HEK293 (cell line): ENCODE measurements around the gene C12orf56.
"Not testable (repeated sequence)": the region's sequence is repeated elsewhere in the genome, so short reads cannot be mapped to it uniquely, and the experiment has no call there.

Experiments
- CTCF ChIA-PET: fragments of 350-600 bp; formaldehyde crosslinking; extraction: SDS; loops from one replicate; lab custom pipeline; 2021; ENCODE audit warnings: antibody characterized with exemption; lab: Yijun Ruan, JAX
- POLR2A ChIA-PET: fragments of 300-600 bp; formaldehyde crosslinking; extraction: SDS; loops from one replicate; lab custom pipeline; 2020; ENCODE audit warnings: antibody characterized with exemption, inconsistent platforms; lab: Yijun Ruan, JAX
- H3K27ac ChIP-seq: fragments of 200-500 bp; sonication (Bioruptor generic); 2 replicates; pipeline ENCODE4 v1.5.1; 2014; ENCODE audit warnings: low read depth, low read length, control low read depth, inconsistent platforms; ENCODE audit errors: extremely low read depth
- H3K36me3 ChIP-seq, 2 experiments: fragments of 200-500 bp in 1 of 2; sonication (Bioruptor generic) in 1 of 2; 1 replicate in 1 of 2; 2 replicates in 1 of 2; pipeline ENCODE4 v1.5.1; 2014 to 2017; ENCODE audit warnings: inconsistent platforms in 2 of 2, low read length in 2 of 2; ENCODE audit not compliant: control insufficient read depth in 2 of 2, insufficient read depth in 1 of 2
- H3K4me1 ChIP-seq: fragments of 200-500 bp; sonication (Bioruptor generic); 2 replicates; pipeline ENCODE4 v1.5.1; 2014; ENCODE audit warnings: mild to moderate bottlenecking, low read length, inconsistent platforms; ENCODE audit not compliant: control insufficient read depth, insufficient read depth
- H3K4me3 ChIP-seq: 2 replicates; pipeline ENCODE4 v1.5.1; 2011; ENCODE audit warnings: low read depth, mild to moderate bottlenecking, control low read depth, low read length, moderate library complexity
- H3K9me3 ChIP-seq: fragments of 200-500 bp; sonication (Bioruptor generic); 2 replicates; pipeline ENCODE4 v1.5.1; 2014; ENCODE audit warnings: low read depth, low read length, inconsistent platforms; ENCODE audit not compliant: control insufficient read depth, insufficient read depth
- ATF2 ChIP-seq: fragments of 450-650 bp; formaldehyde crosslinking; IDR thresholded peaks from 2 replicates; pipeline ENCODE4 v1.5.1; 2016; ENCODE audit warnings: missing biosample characterization, missing genetic modification characterization, low read depth
- BCL6B ChIP-seq: fragments of 450-650 bp; formaldehyde crosslinking; IDR thresholded peaks from 2 replicates; pipeline ENCODE4 v1.5.1; 2017; ENCODE audit warnings: missing biosample characterization, missing genetic modification characterization
- OSR2 ChIP-seq: fragments of 450-650 bp; formaldehyde crosslinking; IDR thresholded peaks from 2 replicates; pipeline ENCODE4 v1.5.1; 2016; ENCODE audit warnings: missing biosample characterization, missing genetic modification characterization
- TRIM28 ChIP-seq: IDR thresholded peaks from 2 replicates; pipeline ENCODE4 v1.6.1; 2011; ENCODE audit warnings: low read length, control low read depth, borderline replicate concordance
- YY2 ChIP-seq: fragments of 450-650 bp; formaldehyde crosslinking; IDR thresholded peaks from 2 replicates; pipeline ENCODE4 v1.5.1; 2016; ENCODE audit warnings: missing biosample characterization, missing genetic modification characterization
- ZBTB20 ChIP-seq: fragments of 450-650 bp; formaldehyde crosslinking; IDR thresholded peaks from 2 replicates; pipeline ENCODE4 v1.5.1; 2016; ENCODE audit warnings: missing biosample characterization, missing genetic modification characterization
- ZBTB21 ChIP-seq: fragments of 450-650 bp; formaldehyde crosslinking; IDR thresholded peaks from 2 replicates; pipeline ENCODE4 v1.5.1; 2017; ENCODE audit warnings: missing biosample characterization, missing genetic modification characterization
- ZBTB7A ChIP-seq: fragments of 450-650 bp; formaldehyde crosslinking; IDR thresholded peaks from 2 replicates; pipeline ENCODE4 v1.5.1; 2016; ENCODE audit warnings: low read depth, missing biosample characterization, missing genetic modification characterization
- ZFHX2 ChIP-seq: fragments of 450-650 bp; formaldehyde crosslinking; conservative IDR thresholded peaks from 2 replicates; pipeline ENCODE4 v1.5.1; 2016; ENCODE audit warnings: missing biosample characterization, missing genetic modification characterization
- ZNF16 ChIP-seq: fragments of 450-650 bp; formaldehyde crosslinking; IDR thresholded peaks from 2 replicates; pipeline ENCODE4 v1.5.1; 2016; ENCODE audit warnings: low read depth, missing biosample characterization, missing genetic modification characterization
- ZNF19 ChIP-seq: fragments of 450-650 bp; formaldehyde crosslinking; IDR thresholded peaks from 2 replicates; pipeline ENCODE4; 2016; ENCODE audit warnings: missing biosample characterization, missing genetic modification characterization, low read depth
- ZNF223 ChIP-seq: fragments of 450-650 bp; formaldehyde crosslinking; IDR thresholded peaks from 2 replicates; pipeline ENCODE4 v1.5.1; 2016; ENCODE audit warnings: missing biosample characterization, missing genetic modification characterization
- ZNF23 ChIP-seq: fragments of 450-650 bp; formaldehyde crosslinking; IDR thresholded peaks from 2 replicates; pipeline ENCODE4 v1.5.1; 2016; ENCODE audit warnings: missing biosample characterization, missing genetic modification characterization, borderline replicate concordance
- ZNF26 ChIP-seq: fragments of 450-650 bp; formaldehyde crosslinking; IDR thresholded peaks from 2 replicates; pipeline ENCODE4 v1.5.1; 2016; ENCODE audit warnings: missing biosample characterization, missing genetic modification characterization
- ZNF549 ChIP-seq: fragments of 450-650 bp; IDR thresholded peaks from 2 replicates; pipeline ENCODE4 v1.5.1; 2018; ENCODE audit warnings: missing biosample characterization, missing genetic modification characterization, mild to moderate bottlenecking, inconsistent platforms, moderate library complexity
- ZNF561 ChIP-seq: fragments of 450-650 bp; IDR thresholded peaks from 2 replicates; pipeline ENCODE4 v1.5.1; 2018; ENCODE audit warnings: missing biosample characterization, missing genetic modification characterization, borderline replicate concordance
- ZNF624 ChIP-seq: fragments of 450-650 bp; formaldehyde crosslinking; IDR thresholded peaks from 2 replicates; pipeline ENCODE4 v1.5.1; 2017; ENCODE audit warnings: missing biosample characterization, missing genetic modification characterization
- ZNF692 ChIP-seq: fragments of 450-650 bp; formaldehyde crosslinking; IDR thresholded peaks from 2 replicates; pipeline ENCODE4 v1.5.1; 2016; ENCODE audit warnings: missing biosample characterization, missing genetic modification characterization
- ZNF791 ChIP-seq: fragments of 450-650 bp; formaldehyde crosslinking; IDR thresholded peaks from 2 replicates; pipeline ENCODE4 v1.5.1; 2016; ENCODE audit warnings: missing biosample characterization, missing genetic modification characterization
- ZNF830 ChIP-seq: fragments of 450-650 bp; IDR thresholded peaks from 2 replicates; pipeline ENCODE4 v1.5.0; 2018; ENCODE audit warnings: missing biosample characterization, missing genetic modification characterization, low read depth, mild to moderate bottlenecking, moderate library complexity
- TF ChIP-seq, protein P1 (sequence below): fragments of 450-650 bp; formaldehyde crosslinking; IDR thresholded peaks from 2 replicates; pipeline ENCODE4 v1.5.1; 2016; ENCODE audit warnings: missing biosample characterization, missing genetic modification characterization

Gene C12orf56

GRCh38 chr12:64320611-64321010, 69.9 kb downstream of the C12orf56 start (continued):
- TF ChIP-seq ZNF561 (tag by site-specific recombination) (no peak), ZFHX2 (no peak), ZNF830 (tag by site-specific recombination) (no peak), ZBTB7A (no peak), ZNF26 (tag by site-specific recombination) (no peak)

GRCh38 chr12:64319540-64320225, 70.9 kb downstream of the C12orf56 start:
- POLR2A ChIA-PET, result not testable (repeated sequence)

GRCh38 chr12:64318605-64319004, 72.0 kb downstream of the C12orf56 start:
- Histone ChIP-seq H3K27ac (no peak overlapping the region), H3K4me1 (no peaks in the 10 kb centered on the region), H3K36me3 (no peaks in the 10 kb centered on the region), H3K4me3 (no peak overlapping the region), H3K9me3 (no peaks in the 10 kb centered on the region)
- ChIA-PET POLR2A (interaction anchor here (0.6 kb wide), 1 partner anchor 98 kb away, joined by 3 read pairs; no protein-coding TSS in a partner anchor), CTCF (no interaction called here)
- TF ChIP-seq ZBTB20 (no peak), YY2 (tag by site-specific recombination) (no peak), ZNF16 (tag by site-specific recombination) (no peak), ZNF692 (tag by site-specific recombination) (no peak), ZBTB21 (no peak), OSR2 (tag by site-specific recombination) (no peak), ZNF549 (tag by site-specific recombination) (no peak), ZNF223 (tag by site-specific recombination) (no peak), ZNF624 (tag by site-specific recombination) (no peak), ZNF23 (tag by site-specific recombination) (no peak)

More at GRCh38 chr12:64319540-64320225, 70.9 kb downstream of the C12orf56 start:
- H3K9me3 ChIP-seq, H3K4me1 ChIP-seq, H3K27ac ChIP-seq, CTCF ChIA-PET, H3K36me3 ChIP-seq, H3K4me3 ChIP-seq: not testable (repeated sequence)

- H3K9me3 ChIP-seq, result no peaks in the 10 kb centered on the region
- CTCF ChIA-PET, result no interaction called here
- H3K4me1 ChIP-seq, result no peaks in the 10 kb centered on the region
- H3K36me3 ChIP-seq, result no peaks in the 10 kb centered on the region
- H3K4me3 ChIP-seq, result no peak overlapping the region
- TF ChIP-seq ZNF19 (no peak), TRIM28 (no peak), ZNF549 (tag by site-specific recombination) (no peak), ATF2 (peak; percentile 48; the same call in 1 of the 2 replicates), ZNF791 (tag by site-specific recombination) (no peak), BCL6B (tag by site-specific recombination) (peak; percentile 89)
- TF ChIP-seq, protein P1, sequence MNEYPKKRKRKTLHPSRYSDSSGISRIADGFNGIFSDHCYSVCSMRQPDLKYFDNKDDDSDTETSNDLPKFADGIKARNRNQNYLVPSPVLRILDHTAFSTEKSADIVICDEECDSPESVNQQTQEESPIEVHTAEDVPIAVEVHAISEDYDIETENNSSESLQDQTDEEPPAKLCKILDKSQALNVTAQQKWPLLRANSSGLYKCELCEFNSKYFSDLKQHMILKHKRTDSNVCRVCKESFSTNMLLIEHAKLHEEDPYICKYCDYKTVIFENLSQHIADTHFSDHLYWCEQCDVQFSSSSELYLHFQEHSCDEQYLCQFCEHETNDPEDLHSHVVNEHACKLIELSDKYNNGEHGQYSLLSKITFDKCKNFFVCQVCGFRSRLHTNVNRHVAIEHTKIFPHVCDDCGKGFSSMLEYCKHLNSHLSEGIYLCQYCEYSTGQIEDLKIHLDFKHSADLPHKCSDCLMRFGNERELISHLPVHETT (tag by site-specific recombination), result no peak
- no peak overlapping the region for H3K27ac ChIP-seq
- POLR2A ChIA-PET, result interaction anchor here (0.7 kb wide), 1 partner anchor 215 kb away, joined by 3 read pairs; no protein-coding TSS in a partner anchor
Observed at GRCh38 chr12:64311877-64312276, 78.7 kb downstream of the C12orf56 start.
